Spleen (tissue), 11 donors: ENCODE data around the gene NCSTN. TPM values are rescaled to one million over a fixed set of nuclear protein-coding genes. Genes with fewer than 3 reads are reported as not detected.

Experiments
- DNase-seq: peaks from one replicate; pipeline ENCODE4 v3.0.0-alpha.2; 2020
- H3K27ac ChIP-seq, 8 donors: fragments of 200-600 bp; sonication (generic) in 7 of 8; 1 replicate in 4 of 8; 2 replicates in 4 of 8; pipeline versions ENCODE4 v1.5.0 to v1.8.0; 2016 to 2021; ENCODE audit warnings: inconsistent platforms in 4 of 8, mild to moderate bottlenecking in 4 of 8, moderate library complexity in 1 of 8
- H3K27me3 ChIP-seq, 7 donors: fragments of 200-600 bp; sonication (generic) in 6 of 7; replicated peaks in 1 of 7; 1 replicate in 4 of 7; 2 replicates in 3 of 7; pipeline versions ENCODE4 v1.5.0 to v1.8.0; 2016 to 2021; ENCODE audit warnings: inconsistent platforms in 3 of 7, mild to moderate bottlenecking in 1 of 7
- H3K36me3 ChIP-seq, 6 donors: fragments of 200-600 bp; sonication (generic) in 5 of 6; 1 replicate in 4 of 6; 2 replicates in 2 of 6; pipeline versions ENCODE4 v1.5.0 to v1.8.0; 2016 to 2021; ENCODE audit warnings: inconsistent platforms in 2 of 6
- H3K4me1 ChIP-seq, 6 donors: fragments of 200-600 bp; sonication (generic) in 5 of 6; 1 replicate in 3 of 6; 2 replicates in 3 of 6; pipeline versions ENCODE4 v1.5.0 to v1.8.0; 2016 to 2021; ENCODE audit warnings: inconsistent platforms in 3 of 6
- H3K4me3 ChIP-seq, 8 donors: fragments of 200-600 bp; sonication (generic) in 7 of 8; 1 replicate in 4 of 8; 2 replicates in 4 of 8; pipeline versions ENCODE4 v1.5.0 to v1.8.0; 2016 to 2021; ENCODE audit warnings: inconsistent platforms in 4 of 8, mild to moderate bottlenecking in 4 of 8, moderate library complexity in 2 of 8
- H3K9me3 ChIP-seq, 8 donors: fragments of 200-600 bp; sonication (generic) in 7 of 8; 1 replicate in 4 of 8; 2 replicates in 4 of 8; pipeline versions ENCODE4 v1.5.0 to v1.8.0; 2016 to 2021; ENCODE audit warnings: inconsistent platforms in 4 of 8
- POLR2A ChIP-seq, 3 donors: fragments of 450-650 bp; IDR thresholded peaks; one replicate each; pipeline ENCODE4 v1.5.1; 2017; ENCODE audit warnings: antibody characterized with exemption in 3 of 3, mild to moderate bottlenecking in 1 of 3
- POLR2AphosphoS5 ChIP-seq, 3 donors: sonication (generic); formaldehyde crosslinking; IDR thresholded peaks; one replicate each; pipeline ENCODE4 v1.5.1; 2017; ENCODE audit warnings: antibody characterized with exemption in 3 of 3
- WGBS, 5 donors: extraction: QIAGEN DNeasy Blood & Tissue Kit in 3 of 5; methylation state at CpG; one replicate each; pipeline versions ENCODE4 v1.1.5 to v1.1.7; 2013 to 2018; 5-methylcytosine and 5-hydroxymethylcytosine counted together
- intact Hi-C: fragments of 100-400 bp; cut with DNase I; formaldehyde crosslinking; loops from one replicate; pipeline ENCODE4 v1.15.0; 2023; ENCODE audit warnings: low total_unique reads
- polyA plus RNA-seq, 3 donors: library from polyadenylated mRNA; stranded (reverse); fragments of 200-250 nt; gene quantifications; one replicate each; pipeline ENCODE4 v1.2.1, GENCODE V29; 2013
- total RNA-seq, 7 donors: library from RNA; depleted of rRNA in 3 of 7; stranded (reverse); fragments of >200 nt in 3 of 7; fragmentation: NEBNext Ultra II Directional in 4 of 7; extraction: Animal tissue kit (Norgen Biotek cat#: 25700) in 4 of 7; gene quantifications; one replicate each; pipeline versions ENCODE4 v1.1.0 to v1.2.1, GENCODE V29; 2016 to 2021
- TF ChIP-seq, protein P1 (sequence below), 11 experiments: fragments of 200-600 bp in 7 of 11; fragments of 450-650 bp in 4 of 11; sonication (generic) in 4 of 11; IDR thresholded peaks in 8 of 11; conservative IDR thresholded peaks in 3 of 11; 1 replicate in 7 of 11; 2 replicates in 4 of 11; pipeline versions ENCODE4 v1.4.0 to v1.8.0; 2016 to 2021; ENCODE audit warnings: antibody characterized with exemption in 11 of 11, inconsistent platforms in 4 of 11, mild to moderate bottlenecking in 1 of 11
- donor health status: healthy with polysubstance abuse.
- donor health status: DM: no; HTN: no; CAD: no; lungs with moderate emphysema.
- donor health status: DM: no; HTN: no; CAD: no.
- donor health status: Bipolar disorder and iron deficiency.
- donor health status: healthy.
- donor health status: DM: no; HTN: no; CAD: no.
- donor health status: DM: yes; HTN: yes; CAD: no.

The NCSTN gene
- total and polyA plus RNA-seq, 10 donors: 36.2 to 109 (median 88.4) TPM

DNA sequence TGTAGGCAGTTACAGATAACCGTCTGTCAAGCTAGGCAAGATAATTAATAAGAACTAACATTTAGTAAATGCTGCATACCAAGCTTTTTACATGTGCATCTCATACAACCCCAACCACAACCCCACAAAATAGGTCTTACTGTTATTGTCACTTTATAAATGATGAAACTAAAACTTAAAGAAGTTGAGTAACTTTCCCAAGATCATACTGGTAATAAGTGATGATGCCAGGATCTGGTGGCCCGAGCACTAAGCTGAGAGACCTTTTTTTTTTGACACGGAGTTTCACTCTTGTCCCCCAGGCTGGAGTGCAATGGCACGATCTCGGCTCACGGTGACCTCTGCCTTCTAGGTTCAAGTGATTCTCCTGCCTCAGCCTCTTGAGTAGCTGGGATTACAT, 1.8 kb downstream of the NCSTN start:
- peaks cover 0 to 60% (median 33%) of the 10 kb centered on the region in 6 donors for H3K36me3 ChIP-seq
- peak overlapping the region in 1 of 8 donors; percentile 96 for H3K27ac ChIP-seq
- peak overlapping the region in 1 of 8 donors; percentile 79 for H3K4me3 ChIP-seq
- peaks cover 35 to 76% (median 67%) of the 10 kb centered on the region in 6 donors for H3K4me1 ChIP-seq
- no peaks in the 10 kb centered on the region for H3K9me3 ChIP-seq
- no peaks in the 10 kb centered on the region for H3K27me3 ChIP-seq
- TF ChIP-seq POLR2A (IDR thresholded peaks at IDR 0.05) (no peak), POLR2AphosphoS5 (IDR thresholded peaks at IDR 0.05) (no peak)
- TF ChIP-seq, protein P1, sequence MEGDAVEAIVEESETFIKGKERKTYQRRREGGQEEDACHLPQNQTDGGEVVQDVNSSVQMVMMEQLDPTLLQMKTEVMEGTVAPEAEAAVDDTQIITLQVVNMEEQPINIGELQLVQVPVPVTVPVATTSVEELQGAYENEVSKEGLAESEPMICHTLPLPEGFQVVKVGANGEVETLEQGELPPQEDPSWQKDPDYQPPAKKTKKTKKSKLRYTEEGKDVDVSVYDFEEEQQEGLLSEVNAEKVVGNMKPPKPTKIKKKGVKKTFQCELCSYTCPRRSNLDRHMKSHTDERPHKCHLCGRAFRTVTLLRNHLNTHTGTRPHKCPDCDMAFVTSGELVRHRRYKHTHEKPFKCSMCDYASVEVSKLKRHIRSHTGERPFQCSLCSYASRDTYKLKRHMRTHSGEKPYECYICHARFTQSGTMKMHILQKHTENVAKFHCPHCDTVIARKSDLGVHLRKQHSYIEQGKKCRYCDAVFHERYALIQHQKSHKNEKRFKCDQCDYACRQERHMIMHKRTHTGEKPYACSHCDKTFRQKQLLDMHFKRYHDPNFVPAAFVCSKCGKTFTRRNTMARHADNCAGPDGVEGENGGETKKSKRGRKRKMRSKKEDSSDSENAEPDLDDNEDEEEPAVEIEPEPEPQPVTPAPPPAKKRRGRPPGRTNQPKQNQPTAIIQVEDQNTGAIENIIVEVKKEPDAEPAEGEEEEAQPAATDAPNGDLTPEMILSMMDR (IDR thresholded peaks at IDR 0.05 in 8 of 11, conservative IDR thresholded peaks at IDR 0.05 in 3 of 11): no peak
- no peak for DNase-seq
- intact Hi-C loops: no loop called here
- 86 to 98% (median 95%) methylated on average over 6 of the region's 6 CpGs for WGBS, 5 donors

DNA sequence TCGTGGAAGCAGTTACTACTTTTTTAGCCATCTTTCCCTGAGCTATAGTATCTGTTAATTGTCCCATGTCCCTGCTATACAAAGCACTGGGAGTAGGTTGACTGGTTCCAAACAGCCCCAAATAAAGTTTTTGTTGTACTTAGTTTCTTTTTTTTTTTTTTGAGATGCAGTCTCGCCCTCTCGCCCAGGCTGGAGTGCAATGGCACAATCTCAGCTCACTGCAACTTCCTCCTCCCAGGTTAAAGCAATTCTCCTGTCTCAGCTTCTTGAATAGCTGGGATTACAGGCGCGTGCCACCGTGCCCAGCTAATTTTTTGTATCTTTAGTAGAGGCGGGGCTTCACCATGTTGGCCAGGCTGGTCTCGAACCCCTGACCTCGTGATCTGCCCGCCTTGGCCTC, 3.3 kb downstream of the NCSTN start:
- Histone ChIP-seq H3K27me3 (no peaks in the 10 kb centered on the region), H3K4me1 (peaks cover 21 to 61% (median 51%) of the 10 kb centered on the region in 6 donors), H3K4me3 (peak overlapping the region in 1 of 8 donors; percentile 30), H3K36me3 (peaks cover 8 to 69% (median 45%) of the 10 kb centered on the region in 6 donors), H3K27ac (peak overlapping the region in 7 of 8 donors; percentile 56 to 96 (median 75)), H3K9me3 (no peaks in the 10 kb centered on the region)
- intact Hi-C loops: no loop called here
- TF ChIP-seq POLR2A (IDR thresholded peaks at IDR 0.05): no peak
- TF ChIP-seq, protein P1 (IDR thresholded peaks at IDR 0.05 in 8 of 11, conservative IDR thresholded peaks at IDR 0.05 in 3 of 11): no peak
- 68 to 86% (median 73%) methylated on average over 10 of the region's 10 CpGs for WGBS, 5 donors
- no peak for DNase-seq

DNA sequence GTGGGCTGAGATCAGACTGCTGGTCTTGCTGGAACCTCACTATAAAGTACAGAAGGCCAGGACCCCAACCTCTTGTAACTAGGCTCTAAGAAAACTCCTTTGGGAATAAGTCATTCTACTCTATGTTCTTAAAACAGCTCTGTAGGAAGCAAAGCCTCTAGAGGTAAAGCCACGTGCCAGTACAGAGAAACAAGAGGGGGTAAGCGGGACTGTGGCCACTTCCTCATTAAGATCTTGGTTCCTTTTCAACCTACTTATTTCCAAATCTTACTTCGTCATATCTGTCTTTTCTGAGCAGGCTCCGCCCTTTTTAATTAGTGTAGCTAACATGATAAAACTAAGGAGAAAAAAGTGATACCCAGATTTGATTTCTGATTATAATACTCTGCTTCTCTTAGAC, 3.8 kb downstream of the NCSTN start:
- no peak for DNase-seq
- Histone ChIP-seq H3K4me1 (peaks cover 16 to 56% (median 46%) of the 10 kb centered on the region in 6 donors), H3K27me3 (no peaks in the 10 kb centered on the region), H3K36me3 (peaks cover 8 to 74% (median 50%) of the 10 kb centered on the region in 6 donors), H3K4me3 (peak overlapping the region in 1 of 8 donors; percentile 30), H3K27ac (peak overlapping the region; percentile 1 to 96 (median 74)), H3K9me3 (no peaks in the 10 kb centered on the region)
- WGBS, 5 donors: 38 to 48% (median 44%) methylated on average over 4 of the region's 4 CpGs
- intact Hi-C loops: no loop called here
- no peak for TF ChIP-seq POLR2A (IDR thresholded peaks at IDR 0.05)
- no peak for TF ChIP-seq POLR2AphosphoS5 (IDR thresholded peaks at IDR 0.05)
- TF ChIP-seq, protein P1 (IDR thresholded peaks at IDR 0.05 in 8 of 11, conservative IDR thresholded peaks at IDR 0.05 in 3 of 11): no peak

DNA sequence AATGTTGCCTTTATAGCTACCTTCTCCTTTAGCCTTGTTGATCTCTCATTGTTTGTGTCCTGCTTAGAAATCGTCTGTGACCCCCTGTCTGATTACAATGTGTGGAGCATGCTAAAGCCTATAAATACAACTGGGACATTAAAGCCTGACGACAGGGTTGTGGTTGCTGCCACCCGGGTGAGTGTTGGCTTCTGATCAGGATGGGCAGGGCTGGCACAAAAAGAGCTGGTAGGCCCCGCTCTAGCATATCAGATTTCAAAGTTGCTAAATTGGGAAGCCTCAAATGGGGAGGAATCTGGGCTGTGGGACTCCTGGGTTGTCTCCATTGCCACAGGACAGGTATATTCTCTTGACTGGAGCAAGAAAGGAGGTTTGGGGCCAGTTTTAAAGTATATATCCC, 8.4 kb downstream of the NCSTN start:
- intact Hi-C loops: no loop called here
- peaks cover 19 to 99% (median 89%) of the 10 kb centered on the region in 6 donors for H3K36me3 ChIP-seq

More for the DNA sequence above, 8.4 kb downstream of the NCSTN start:
- Histone ChIP-seq H3K9me3 (no peaks in the 10 kb centered on the region), H3K27ac (no peak overlapping the region), H3K4me3 (no peak overlapping the region), H3K27me3 (no peaks in the 10 kb centered on the region), H3K4me1 (peaks cover 4 to 19% (median 12%) of the 10 kb centered on the region in 6 donors)
- WGBS, 5 donors: 85 to 96% (median 89%) methylated on average over 4 of the region's 4 CpGs
- TF ChIP-seq POLR2AphosphoS5 (IDR thresholded peaks at IDR 0.05) (no peak), POLR2A (IDR thresholded peaks at IDR 0.05) (no peak)
- TF ChIP-seq, protein P1 (IDR thresholded peaks at IDR 0.05 in 8 of 11, conservative IDR thresholded peaks at IDR 0.05 in 3 of 11): no peak
- DNase-seq: no peak
